ENCODE data around the gene PRSS53. TPM values are rescaled to one million over a fixed set of nuclear protein-coding genes. Genes with fewer than 3 reads are reported as not detected.

Gene PRSS53
- total and polyA plus RNA-seq, 11 donors = 0.16 to 1.4 (median 0.50) TPM

GRCh38 chr16:31134625-31135534 is 46.1 kb upstream of the PRSS53 start:
- Histone ChIP-seq H3K4me3 (no peak overlapping the region), H3K27me3 (no peaks in the 10 kb centered on the region), H3K27ac (no peak overlapping the region), H3K4me1 (peaks cover 0 to 43% (median 14%) of the 10 kb centered on the region in 12 donors), H3K9me3 (no peaks in the 10 kb centered on the region), H3K36me3 (peaks cover 4 to 31% (median 26%) of the 10 kb centered on the region in 9 donors)
- ATAC-seq (no peak), DNase-seq (no peak)
- no peak for TF ChIP-seq POLR2A (IDR thresholded peaks at IDR 0.05)
- no peak for TF ChIP-seq CTCF (IDR thresholded peaks at IDR 0.05)
- 25 to 37% (median 32%) methylated on average over 18 of the region's 18 CpGs for WGBS, 4 donors
- intact Hi-C loops (cut with DNase I) = no loop called here

- TF ChIP-seq POLR2A (IDR thresholded peaks at IDR 0.05) = no peak
- TF ChIP-seq CTCF (IDR thresholded peaks at IDR 0.05) = no peak
- ATAC-seq = no peak
- 18 to 28% (median 21%) methylated on average over 5 of the region's 5 CpGs for WGBS, 4 donors
Observed at GRCh38 chr16:31134091-31134571, 45.4 kb upstream of the PRSS53 start.

DNA sequence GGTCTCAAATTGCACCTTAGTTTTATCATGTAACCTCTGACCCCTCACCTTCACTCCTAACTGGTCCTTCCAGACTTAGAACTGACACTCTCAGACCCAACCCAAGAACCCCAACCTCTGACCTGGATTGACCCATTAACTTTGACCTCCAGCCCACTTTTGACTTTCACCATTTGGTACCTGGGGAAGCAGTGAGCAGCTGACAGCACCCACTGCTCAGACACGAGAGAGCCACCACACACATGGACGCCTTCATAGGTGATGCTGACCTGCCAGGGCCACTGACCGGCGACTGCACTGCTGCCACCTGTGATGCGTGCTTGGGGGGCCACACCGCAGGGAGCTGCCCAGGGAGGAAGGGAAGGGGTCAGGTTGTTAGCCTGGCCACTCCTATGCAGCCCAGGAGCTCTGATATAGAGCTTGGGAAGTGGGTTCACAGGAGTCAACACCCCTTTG is 44.3 kb upstream of the PRSS53 start:
- TF ChIP-seq CTCF (IDR thresholded peaks at IDR 0.05) (no peak), POLR2A (IDR thresholded peaks at IDR 0.05) (no peak)
- WGBS, 4 donors = 74 to 94% (median 91%) methylated on average over 5 to 6 of the region's 6 CpGs
- H3K9me3 ChIP-seq = no peaks in the 10 kb centered on the region
- H3K36me3 ChIP-seq = peaks cover 4 to 46% (median 42%) of the 10 kb centered on the region in 9 donors
- H3K27me3 ChIP-seq = no peaks in the 10 kb centered on the region
- H3K27ac ChIP-seq = no peak overlapping the region
- no peak for ATAC-seq
- DNase-seq = no peak
- intact Hi-C loops (cut with DNase I) = no loop called here
- H3K4me3 ChIP-seq = no peak overlapping the region
- H3K4me1 ChIP-seq = peaks cover 0 to 48% (median 16%) of the 10 kb centered on the region in 12 donors

More at GRCh38 chr16:31134091-31134571, 45.4 kb upstream of the PRSS53 start:
- DNase-seq = no peak
- Histone ChIP-seq H3K36me3 (peaks cover 4 to 37% (median 33%) of the 10 kb centered on the region in 9 donors), H3K27ac (no peak overlapping the region), H3K27me3 (no peaks in the 10 kb centered on the region), H3K9me3 (no peaks in the 10 kb centered on the region), H3K4me1 (peaks cover 0 to 48% (median 15%) of the 10 kb centered on the region in 12 donors), H3K4me3 (no peak overlapping the region)
- intact Hi-C loops (cut with DNase I) = no loop called here

GRCh38 chr16:31132303-31132979 is 43.7 kb upstream of the PRSS53 start:
- intact Hi-C loops (cut with DNase I) = no loop called here
- H3K4me1 ChIP-seq = peaks cover 0 to 54% (median 17%) of the 10 kb centered on the region in 12 donors
- WGBS, 4 donors = 89 to 96% (median 92%) methylated on average over 8 to 20 of the region's 20 CpGs
- DNase-seq (no peak), ATAC-seq (no peak)
- H3K9me3 ChIP-seq = no peaks in the 10 kb centered on the region
- no peaks in the 10 kb centered on the region for H3K27me3 ChIP-seq
- peaks cover 6 to 52% (median 48%) of the 10 kb centered on the region in 9 donors for H3K36me3 ChIP-seq
- no peak overlapping the region for H3K27ac ChIP-seq
- H3K4me3 ChIP-seq = no peak overlapping the region
- TF ChIP-seq POLR2A (IDR thresholded peaks at IDR 0.05) (no peak), CTCF (IDR thresholded peaks at IDR 0.05) (no peak)

Data from heart left ventricle (tissue), 16 donors.